Germinal center (tissue), 1 donor: ENCODE measurements around the gene AQP12A.

Experiments used
- DNase-seq: peaks from one replicate; pipeline ENCODE4 v3.0.0; 2012; ENCODE audit warnings: mixed read lengths, low spot score

AQP12A gene

GRCh38 chr2:240741091-240741490 is 49.4 kb downstream of the AQP12A start:
- no peak for DNase-seq

DNA sequence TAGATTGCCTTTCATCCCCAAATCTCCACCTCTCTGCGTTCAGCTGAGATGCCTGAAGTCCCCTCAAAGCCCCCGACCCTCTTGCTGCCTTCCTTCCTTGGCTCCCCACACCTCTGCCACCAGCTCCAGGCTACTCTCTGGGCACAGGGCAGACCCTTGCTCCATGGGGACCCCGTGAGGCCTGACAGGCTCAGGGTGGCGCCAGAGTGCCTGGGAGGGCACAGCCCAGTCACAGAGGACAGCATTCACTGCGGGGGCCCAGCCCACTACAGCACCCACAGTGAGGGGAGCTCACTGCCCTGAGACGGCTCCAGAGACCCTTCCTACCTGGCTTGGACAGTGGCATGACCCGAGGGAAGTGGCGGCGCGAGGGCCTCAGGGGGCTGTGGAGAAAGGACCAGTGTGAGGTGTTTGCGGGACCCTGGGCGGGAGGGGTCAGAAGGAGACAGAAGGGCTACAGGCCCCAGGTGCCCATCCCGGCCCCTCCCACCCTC is 51.0 kb downstream of the AQP12A start:
- DNase-seq: no peak

DNA sequence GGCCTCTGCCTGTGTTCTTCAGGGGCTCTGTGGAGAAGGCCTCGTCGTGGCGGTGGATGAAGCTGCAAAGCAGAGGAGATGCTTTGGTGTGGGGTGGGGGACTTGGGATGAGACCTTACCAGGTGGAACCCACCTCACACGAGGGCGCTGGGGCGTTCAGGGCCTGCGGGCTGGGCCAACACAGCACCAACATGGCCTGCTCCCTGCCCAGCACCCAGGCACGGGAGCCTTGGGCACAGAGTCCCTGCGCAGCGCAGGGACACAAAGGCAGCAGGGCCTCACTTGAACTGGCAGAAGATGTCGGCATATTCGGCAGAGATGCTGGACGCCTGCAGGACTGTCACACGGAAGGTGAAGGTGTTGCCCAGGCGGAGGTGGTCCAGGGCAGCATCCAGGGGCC is 53.8 kb downstream of the AQP12A start:
- DNase-seq: no peak

GRCh38 chr2:240745962-240746361 is 54.3 kb downstream of the AQP12A start:
- no peak for DNase-seq

DNA sequence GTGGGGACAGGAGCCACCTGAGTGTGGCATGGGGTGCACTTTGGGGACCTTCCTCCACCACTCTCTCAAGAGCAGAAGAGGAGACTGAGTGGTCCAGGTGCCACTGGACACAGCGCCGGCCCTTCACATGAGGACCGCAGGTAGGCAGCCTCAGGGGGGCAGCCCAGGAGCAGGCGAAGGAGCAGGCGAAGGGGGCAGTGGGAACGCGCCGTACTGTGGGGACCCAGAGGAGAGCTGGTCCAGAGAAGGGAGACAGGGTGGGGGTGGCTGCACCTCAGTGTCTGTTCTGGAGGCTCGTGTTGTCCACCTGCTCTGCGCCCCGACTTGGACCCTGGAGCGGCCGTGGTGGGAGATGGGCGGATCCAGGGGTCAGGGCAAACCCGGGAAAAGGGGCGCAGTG is 55.0 kb downstream of the AQP12A start:
- no peak for DNase-seq

DNA sequence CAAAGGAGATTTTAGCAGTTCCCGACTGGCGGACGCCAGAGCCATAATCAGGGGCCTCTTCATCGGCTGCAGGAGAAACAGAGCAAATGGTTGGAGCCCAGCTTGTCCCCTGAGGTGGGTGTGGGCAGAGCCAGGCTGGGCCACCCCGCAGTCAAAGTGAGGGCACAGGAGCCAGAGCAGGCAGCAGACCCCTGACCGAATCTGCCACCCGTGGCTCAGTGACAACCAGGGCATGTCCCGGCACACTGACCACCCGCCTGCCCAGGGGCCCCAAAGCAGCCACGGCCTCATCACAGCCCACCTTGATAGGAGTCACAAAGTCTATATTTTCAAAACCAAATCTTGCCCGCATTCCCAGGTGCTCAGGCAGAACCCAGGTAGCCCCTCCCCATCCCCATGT is 55.6 kb downstream of the AQP12A start:
- no peak for DNase-seq
